Muscle layer of duodenum (tissue), 2 donors: ENCODE results near the gene MATCAP1.

ENCODE experiments used
- H3K27ac ChIP-seq: one replicate; pipeline ENCODE4 v1.7.0; 2013; ENCODE audit warnings: mild to moderate bottlenecking, low read length
- H3K27me3 ChIP-seq: one replicate; pipeline ENCODE4 v1.7.0; 2013; ENCODE audit warnings: low read depth, mild to moderate bottlenecking, control low read depth, low read length
- H3K36me3 ChIP-seq, 2 donors: one replicate each; pipeline ENCODE4 v1.7.0; 2013; ENCODE audit warnings: low read length in 2 of 2, control low read depth in 1 of 2, mild to moderate bottlenecking in 1 of 2; ENCODE audit not compliant: insufficient read depth in 2 of 2, control insufficient read depth in 1 of 2
- H3K4me1 ChIP-seq, 2 donors: one replicate each; pipeline ENCODE4 v1.7.0; 2013; ENCODE audit warnings: low read length in 2 of 2, mild to moderate bottlenecking in 2 of 2, control low read depth in 1 of 2, moderate library complexity in 1 of 2; ENCODE audit not compliant: insufficient read depth in 2 of 2, control insufficient read depth in 1 of 2
- H3K4me3 ChIP-seq, 2 donors: one replicate each; pipeline ENCODE4 v1.7.0; 2013; ENCODE audit warnings: low read length in 2 of 2, low read depth in 1 of 2, mild to moderate bottlenecking in 1 of 2
- H3K9me3 ChIP-seq, 2 donors: one replicate each; pipeline ENCODE4 v1.7.0; 2013; ENCODE audit warnings: low read length in 2 of 2, control low read depth in 1 of 2, mild to moderate bottlenecking in 1 of 2; ENCODE audit not compliant: control insufficient read depth in 1 of 2
- donor health status: healthy.

Gene MATCAP1

GRCh38 chr16:67166598-67167168 lies 17.1 kb downstream of the MATCAP1 start:
- H3K27ac ChIP-seq: no peak overlapping the region

GRCh38 chr16:67166110-67166547 lies 17.6 kb downstream of the MATCAP1 start:
- H3K27ac ChIP-seq: no peak overlapping the region
- H3K4me3 ChIP-seq: no peak overlapping the region
- no peaks in the 10 kb centered on the region for H3K9me3 ChIP-seq
- peaks cover 17% of the 10 kb centered on the region for H3K27me3 ChIP-seq
- no peaks in the 10 kb centered on the region for H3K36me3 ChIP-seq
- H3K4me1 ChIP-seq: peaks cover 22 to 63% of the 10 kb centered on the region in 2 donors

More at GRCh38 chr16:67166598-67167168, 17.1 kb downstream of the MATCAP1 start:
- Histone ChIP-seq H3K36me3 (no peaks in the 10 kb centered on the region), H3K4me3 (no peak overlapping the region), H3K4me1 (peaks cover 23 to 57% of the 10 kb centered on the region in 2 donors), H3K27me3 (peaks cover 17% of the 10 kb centered on the region), H3K9me3 (no peaks in the 10 kb centered on the region)

- peak overlapping the region in 1 of 2 donors; percentile 50 for H3K4me3 ChIP-seq
- H3K9me3 ChIP-seq: no peaks in the 10 kb centered on the region
- no peaks in the 10 kb centered on the region for H3K36me3 ChIP-seq
- H3K4me1 ChIP-seq: peaks cover 17 to 60% of the 10 kb centered on the region in 2 donors
- H3K27me3 ChIP-seq: peaks cover 17% of the 10 kb centered on the region
- no peak overlapping the region for H3K27ac ChIP-seq
These were observed 18.4 kb downstream of the MATCAP1 start for GRCh38 chr16:67165121-67166078.

GRCh38 chr16:67164599-67165061 lies 19.1 kb downstream of the MATCAP1 start, which contains the start of gene HSF4:
TSS of gene HSF4 (plus strand) at chr16:67164745. CDS start at chr16:67164812, 67 bp downstream.
- no peaks in the 10 kb centered on the region for H3K9me3 ChIP-seq
- H3K27me3 ChIP-seq: peaks cover 17% of the 10 kb centered on the region
- peaks cover 12 to 56% of the 10 kb centered on the region in 2 donors for H3K4me1 ChIP-seq
- no peak within 1 kb of the TSS for H3K27ac ChIP-seq
- H3K36me3 ChIP-seq: no peaks in the 10 kb centered on the region
- peak within 1 kb of the TSS; percentile 30 to 70 for H3K4me3 ChIP-seq

GRCh38 chr16:67163999-67164558 lies 19.7 kb downstream of the MATCAP1 start:
- H3K27me3 ChIP-seq: peaks cover 17% of the 10 kb centered on the region
- peaks cover 10 to 54% of the 10 kb centered on the region in 2 donors for H3K4me1 ChIP-seq
- no peak overlapping the region for H3K27ac ChIP-seq
- H3K9me3 ChIP-seq: no peaks in the 10 kb centered on the region
- peak overlapping the region in 1 of 2 donors; percentile 70 for H3K4me3 ChIP-seq
- no peaks in the 10 kb centered on the region for H3K36me3 ChIP-seq

GRCh38 chr16:67163164-67163998 lies 20.4 kb downstream of the MATCAP1 start:
- H3K36me3 ChIP-seq: no peaks in the 10 kb centered on the region
- peaks cover 17% of the 10 kb centered on the region for H3K27me3 ChIP-seq
- H3K4me3 ChIP-seq: peak overlapping the region; percentile 30 to 70
- H3K4me1 ChIP-seq: peaks cover 14 to 53% of the 10 kb centered on the region in 2 donors
- no peaks in the 10 kb centered on the region for H3K9me3 ChIP-seq
- H3K27ac ChIP-seq: no peak overlapping the region

- H3K9me3 ChIP-seq: no peaks in the 10 kb centered on the region
- H3K4me1 ChIP-seq: peaks cover 14 to 53% of the 10 kb centered on the region in 2 donors
- peaks cover 17% of the 10 kb centered on the region for H3K27me3 ChIP-seq
- no peak overlapping the region for H3K27ac ChIP-seq
- H3K36me3 ChIP-seq: no peaks in the 10 kb centered on the region
- peak overlapping the region in 1 of 2 donors; percentile 70 for H3K4me3 ChIP-seq
These were observed 21.1 kb downstream of the MATCAP1 start for GRCh38 chr16:67162506-67163163.

- H3K27me3 ChIP-seq: peaks cover 17% of the 10 kb centered on the region
- H3K27ac ChIP-seq: no peak overlapping the region
- no peaks in the 10 kb centered on the region for H3K9me3 ChIP-seq
- peaks cover 14 to 53% of the 10 kb centered on the region in 2 donors for H3K4me1 ChIP-seq
- H3K4me3 ChIP-seq: peak overlapping the region in 1 of 2 donors; percentile 95
- no peaks in the 10 kb centered on the region for H3K36me3 ChIP-seq
These were observed 22.1 kb downstream of the MATCAP1 start for GRCh38 chr16:67161595-67162058.

GRCh38 chr16:67158637-67159600 lies 24.8 kb downstream of the MATCAP1 start:
- H3K27me3 ChIP-seq: peaks cover 7% of the 10 kb centered on the region
- H3K9me3 ChIP-seq: no peaks in the 10 kb centered on the region
- H3K36me3 ChIP-seq: no peaks in the 10 kb centered on the region
- H3K27ac ChIP-seq: peak overlapping the region; percentile 82
- peak overlapping the region; percentile 72 to 95 for H3K4me3 ChIP-seq
- H3K4me1 ChIP-seq: peaks cover 14 to 50% of the 10 kb centered on the region in 2 donors
